GM20000 (cell line): ENCODE data around the gene SEMA3C.

ENCODE experiments used
- DNase-seq: peaks from one replicate; pipeline ENCODE4 v3.0.0; 2012; ENCODE audit warnings: low spot score
- CTCF ChIP-seq: IDR thresholded peaks from 2 replicates; pipeline ENCODE4 v1.5.1; 2012; ENCODE audit warnings: mild to moderate bottlenecking, control low read depth; ENCODE audit errors: extremely low read depth, missing control alignments

The SEMA3C gene

GRCh38 chr7:80889525-80889924 is 29.3 kb downstream of the SEMA3C start:
- no peak for DNase-seq
- TF ChIP-seq CTCF: no peak

GRCh38 chr7:80885757-80886156 is 33.1 kb downstream of the SEMA3C start:
- TF ChIP-seq CTCF: no peak
- DNase-seq: no peak

- no peak for DNase-seq
- no peak for TF ChIP-seq CTCF
Measured at GRCh38 chr7:80884511-80885195, 34.2 kb downstream of the SEMA3C start.

- TF ChIP-seq CTCF: no peak
- no peak for DNase-seq
Measured at GRCh38 chr7:80883154-80884025, 35.5 kb downstream of the SEMA3C start.

- TF ChIP-seq CTCF: no peak
Measured at GRCh38 chr7:80882213-80882801, 36.5 kb downstream of the SEMA3C start.

GRCh38 chr7:80881351-80881900 is 37.4 kb downstream of the SEMA3C start:
- TF ChIP-seq CTCF: no peak
- DNase-seq: no peak

More at GRCh38 chr7:80882213-80882801, 36.5 kb downstream of the SEMA3C start:
- no peak for DNase-seq
